Keratinocyte (primary cell): ENCODE data around the gene KAT6B. TPM values are rescaled to one million over a fixed set of nuclear protein-coding genes. Genes with fewer than 3 reads are reported as not detected.

ENCODE experiments used
- DNase-seq: peaks from one replicate; pipeline ENCODE4 v3.0.0-alpha.2; 2011; ENCODE audit warnings: low read depth, missing footprints, low spot score
- FAIRE-seq: peaks from 2 replicates; lab custom pipeline; 2011; peaks lifted over from hg19 to GRCh38; lab: Jason Lieb, UNC
- H2AFZ ChIP-seq: 2 replicates; pipeline ENCODE4 v1.6.0; 2012; ENCODE audit warnings: low read length, control low read depth, inconsistent platforms; ENCODE audit not compliant: control insufficient read depth
- H3K27ac ChIP-seq: 2 replicates; pipeline ENCODE4 v1.5.1; 2011; ENCODE audit warnings: low read length; ENCODE audit not compliant: control insufficient read depth, insufficient read depth
- H3K27me3 ChIP-seq: 3 replicates; pipeline ENCODE4 v1.6.0; 2011; ENCODE audit warnings: low read length; ENCODE audit not compliant: control insufficient read depth, insufficient read depth; ENCODE audit errors: extremely low read depth
- H3K36me3 ChIP-seq, 2 experiments: 2 replicates in 1 of 2; 3 replicates in 1 of 2; pipeline ENCODE4 v1.5.1; 2011; ENCODE audit warnings: low read length in 2 of 2, mild to moderate bottlenecking in 1 of 2; ENCODE audit not compliant: control insufficient read depth in 2 of 2, insufficient read depth in 2 of 2; ENCODE audit errors: extremely low read depth in 1 of 2
- H3K4me1 ChIP-seq: 3 replicates; pipeline ENCODE4 v1.5.1; 2011; ENCODE audit warnings: low read length; ENCODE audit not compliant: control insufficient read depth, insufficient read depth; ENCODE audit errors: extremely low read depth
- H3K4me2 ChIP-seq: 3 replicates; pipeline ENCODE4 v1.6.0; 2011; ENCODE audit warnings: low read depth, low read length; ENCODE audit not compliant: control insufficient read depth, insufficient read depth; ENCODE audit errors: extremely low read depth
- H3K4me3 ChIP-seq, 3 experiments: fragments of 200-600 bp in 1 of 3; sonication (generic) in 1 of 3; 2 replicates in 2 of 3; 3 replicates in 1 of 3; pipeline ENCODE4 v1.5.1; 2011 to 2016; ENCODE audit warnings: low read length in 3 of 3, mild to moderate bottlenecking in 3 of 3, control low read depth in 2 of 3, inconsistent platforms in 1 of 3, low read depth in 1 of 3, mixed read lengths in 1 of 3, mixed run types in 1 of 3, moderate library complexity in 1 of 3; ENCODE audit not compliant: control insufficient read depth in 2 of 3, insufficient read depth in 2 of 3; ENCODE audit errors: extremely low read depth in 1 of 3
- H3K79me2 ChIP-seq: 2 replicates; pipeline ENCODE4 v1.6.0; 2012; ENCODE audit warnings: low read length; ENCODE audit not compliant: control insufficient read depth, insufficient read depth
- H3K9ac ChIP-seq: 3 replicates; pipeline ENCODE4 v1.6.0; 2011; ENCODE audit warnings: low read length; ENCODE audit not compliant: control insufficient read depth, insufficient read depth; ENCODE audit errors: extremely low read depth
- H3K9me1 ChIP-seq: 3 replicates; pipeline ENCODE4 v1.6.0; 2011; ENCODE audit warnings: low read length; ENCODE audit not compliant: control insufficient read depth, insufficient read depth; ENCODE audit errors: extremely low read depth
- H3K9me3 ChIP-seq: 2 replicates; pipeline ENCODE4 v1.5.1; 2012; ENCODE audit warnings: low read depth, low read length; ENCODE audit not compliant: control insufficient read depth
- H4K20me1 ChIP-seq: 3 replicates; pipeline ENCODE4 v1.6.0; 2011; ENCODE audit warnings: low read length; ENCODE audit not compliant: control insufficient read depth, insufficient read depth; ENCODE audit errors: extremely low read depth
- EZH2 ChIP-seq: IDR thresholded peaks from one replicate; pipeline ENCODE4 v1.6.1; 2012; ENCODE audit warnings: inconsistent platforms, mild to moderate bottlenecking, low read length, moderate library complexity
- dilution Hi-C: fragments of 300-500 bp; cut with MboI; formaldehyde crosslinking; loops from one replicate; pipeline ENCODE4 v1.7.0; 2020; ENCODE audit warnings: low sequenced_read_pairs; ENCODE audit not compliant: extremely low pct_ligation_motif_present
- polyA plus RNA-seq, 5 experiments: library from polyadenylated mRNA; depleted of rRNA in 3 of 5; stranded (reverse) in 3 of 5; stranded (forward) in 1 of 5; unstranded in 1 of 5; fragments of >200 nt; gene quantifications; 1 replicate in 1 of 5; 2 replicates in 3 of 5; 3 replicates in 1 of 5; pipeline versions ENCODE4 v1.2.1 to v1.2.3, GENCODE V29; 2011 to 2012; ENCODE audit warnings: missing spikeins in 2 of 5, low read depth in 1 of 5, low replicate concordance in 1 of 5
- TF ChIP-seq, protein P1 (sequence below), 3 experiments: IDR thresholded peaks in 1 of 3; conservative IDR thresholded peaks in 1 of 3; optimal IDR thresholded peaks in 1 of 3; 2 replicates in 2 of 3; 3 replicates in 1 of 3; pipeline versions ENCODE3 to v1.5.1; 2011; ENCODE audit warnings: low read length in 3 of 3, mild to moderate bottlenecking in 3 of 3, moderate library complexity in 2 of 3, control low read depth in 1 of 3, inconsistent platforms in 1 of 3; ENCODE audit not compliant: insufficient read depth in 2 of 3; ENCODE audit errors: extremely low read depth in 1 of 3

The KAT6B gene
- polyA plus RNA-seq, 1 donor (not counting 4 experiments of a cell fraction or from before 2014, with no cell fraction given) = 2.9 TPM

DNA sequence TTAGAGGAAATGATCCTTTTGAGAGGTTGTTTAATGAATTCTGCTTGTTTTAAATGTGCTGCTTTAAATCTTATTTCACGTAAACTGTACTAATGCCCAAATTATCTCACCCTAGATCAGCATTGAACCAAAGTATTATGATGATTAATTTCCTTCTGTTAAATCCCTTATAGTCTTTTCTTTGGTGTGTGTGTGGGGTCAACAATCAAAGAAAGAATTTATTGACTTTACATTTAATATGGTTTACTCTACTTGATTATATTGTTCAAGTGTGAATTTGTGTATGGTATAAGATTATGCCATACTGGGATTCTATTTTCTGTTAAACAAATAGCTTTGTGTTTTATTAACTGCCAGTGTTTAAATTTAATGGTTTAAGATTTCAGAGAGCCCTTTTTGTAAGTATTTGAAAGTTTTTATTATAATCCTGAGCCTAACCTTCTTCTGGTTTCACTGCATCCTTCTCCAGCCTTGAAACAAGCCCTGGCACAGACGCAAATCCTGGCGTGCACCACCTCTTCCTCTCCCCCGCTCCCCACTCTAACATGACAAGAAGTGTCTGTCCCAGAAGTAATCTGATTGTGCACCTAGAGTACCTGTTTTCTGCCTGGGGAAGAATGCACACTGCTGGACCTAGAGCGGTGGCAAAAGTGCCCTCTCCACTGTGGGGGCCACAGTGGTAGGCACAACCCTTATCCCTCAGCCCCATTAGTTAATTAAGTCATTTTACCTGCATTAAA is 70.6 kb downstream of the KAT6B start:
- Histone ChIP-seq H3K27me3 (no peaks in the 10 kb centered on the region), H3K9me3 (no peaks in the 10 kb centered on the region), H3K79me2 (no peaks in the 10 kb centered on the region), H2AFZ (peak overlapping the region; percentile 20), H3K4me1 (peaks cover 10% of the 10 kb centered on the region), H3K27ac (no peak overlapping the region), H3K9ac (no peak overlapping the region), H3K9me1 (no peaks in the 10 kb centered on the region), H3K36me3 (no peaks in the 10 kb centered on the region), H4K20me1 (no peaks in the 10 kb centered on the region), H3K4me3 (no peak overlapping the region), H3K4me2 (peak overlapping the region; percentile 39)
- no peak for DNase-seq
- dilution Hi-C loops = no loop called here
- no peak for TF ChIP-seq EZH2
- TF ChIP-seq, protein P1, sequence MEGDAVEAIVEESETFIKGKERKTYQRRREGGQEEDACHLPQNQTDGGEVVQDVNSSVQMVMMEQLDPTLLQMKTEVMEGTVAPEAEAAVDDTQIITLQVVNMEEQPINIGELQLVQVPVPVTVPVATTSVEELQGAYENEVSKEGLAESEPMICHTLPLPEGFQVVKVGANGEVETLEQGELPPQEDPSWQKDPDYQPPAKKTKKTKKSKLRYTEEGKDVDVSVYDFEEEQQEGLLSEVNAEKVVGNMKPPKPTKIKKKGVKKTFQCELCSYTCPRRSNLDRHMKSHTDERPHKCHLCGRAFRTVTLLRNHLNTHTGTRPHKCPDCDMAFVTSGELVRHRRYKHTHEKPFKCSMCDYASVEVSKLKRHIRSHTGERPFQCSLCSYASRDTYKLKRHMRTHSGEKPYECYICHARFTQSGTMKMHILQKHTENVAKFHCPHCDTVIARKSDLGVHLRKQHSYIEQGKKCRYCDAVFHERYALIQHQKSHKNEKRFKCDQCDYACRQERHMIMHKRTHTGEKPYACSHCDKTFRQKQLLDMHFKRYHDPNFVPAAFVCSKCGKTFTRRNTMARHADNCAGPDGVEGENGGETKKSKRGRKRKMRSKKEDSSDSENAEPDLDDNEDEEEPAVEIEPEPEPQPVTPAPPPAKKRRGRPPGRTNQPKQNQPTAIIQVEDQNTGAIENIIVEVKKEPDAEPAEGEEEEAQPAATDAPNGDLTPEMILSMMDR (optimal IDR thresholded peaks at IDR 0.05 in 1 of 3, IDR thresholded peaks at IDR 0.05 in 1 of 3, conservative IDR thresholded peaks at IDR 0.05 in 1 of 3; ENCODE audit: extremely low read depth in 1 of 3, insufficient read depth in 2 of 3, low read length in 3 of 3) = no peak
- FAIRE-seq = no peak

- Histone ChIP-seq H3K27me3 (no peaks in the 10 kb centered on the region), H3K27ac (peak overlapping the region; percentile 4), H3K79me2 (no peaks in the 10 kb centered on the region), H2AFZ (no peak overlapping the region), H3K4me2 (no peak overlapping the region), H3K36me3 (no peaks in the 10 kb centered on the region), H3K4me3 (no peak overlapping the region), H3K4me1 (peaks cover 10% of the 10 kb centered on the region), H3K9ac (no peak overlapping the region), H3K9me3 (no peaks in the 10 kb centered on the region), H4K20me1 (no peaks in the 10 kb centered on the region), H3K9me1 (no peaks in the 10 kb centered on the region)
- DNase-seq (no peak), FAIRE-seq (no peak)
- TF ChIP-seq EZH2 = no peak
- TF ChIP-seq, protein P1 (optimal IDR thresholded peaks at IDR 0.05 in 1 of 3, IDR thresholded peaks at IDR 0.05 in 1 of 3, conservative IDR thresholded peaks at IDR 0.05 in 1 of 3; ENCODE audit: extremely low read depth in 1 of 3, insufficient read depth in 2 of 3, low read length in 3 of 3) = no peak
- dilution Hi-C loops = no loop called here
These were observed 72.0 kb downstream of the KAT6B start for GRCh38 chr10:74898201-74898976.
